ENCODE measurements around the gene TUBB2A. TPM values are rescaled to one million over a fixed set of nuclear protein-coding genes. Genes with fewer than 3 reads are reported as not detected.
"Not testable (repeated sequence)": the region's sequence is repeated elsewhere in the genome, so short reads cannot be mapped to it uniquely, and the experiment has no call there.

The TUBB2A gene
- 10 to 100 TPM; 19.5 to 54.3 TPM for total RNA-seq
- long read RNA-seq, transcript TUBB2A-201 (4 exons, 1,595 nt) = major isoform, 23 of 32 reads
- long read RNA-seq, partial matches to known transcripts = 8 of 32 reads
- long read RNA-seq, other reads (novel, unspliced or antisense) = 0 of 32 reads

DNA sequence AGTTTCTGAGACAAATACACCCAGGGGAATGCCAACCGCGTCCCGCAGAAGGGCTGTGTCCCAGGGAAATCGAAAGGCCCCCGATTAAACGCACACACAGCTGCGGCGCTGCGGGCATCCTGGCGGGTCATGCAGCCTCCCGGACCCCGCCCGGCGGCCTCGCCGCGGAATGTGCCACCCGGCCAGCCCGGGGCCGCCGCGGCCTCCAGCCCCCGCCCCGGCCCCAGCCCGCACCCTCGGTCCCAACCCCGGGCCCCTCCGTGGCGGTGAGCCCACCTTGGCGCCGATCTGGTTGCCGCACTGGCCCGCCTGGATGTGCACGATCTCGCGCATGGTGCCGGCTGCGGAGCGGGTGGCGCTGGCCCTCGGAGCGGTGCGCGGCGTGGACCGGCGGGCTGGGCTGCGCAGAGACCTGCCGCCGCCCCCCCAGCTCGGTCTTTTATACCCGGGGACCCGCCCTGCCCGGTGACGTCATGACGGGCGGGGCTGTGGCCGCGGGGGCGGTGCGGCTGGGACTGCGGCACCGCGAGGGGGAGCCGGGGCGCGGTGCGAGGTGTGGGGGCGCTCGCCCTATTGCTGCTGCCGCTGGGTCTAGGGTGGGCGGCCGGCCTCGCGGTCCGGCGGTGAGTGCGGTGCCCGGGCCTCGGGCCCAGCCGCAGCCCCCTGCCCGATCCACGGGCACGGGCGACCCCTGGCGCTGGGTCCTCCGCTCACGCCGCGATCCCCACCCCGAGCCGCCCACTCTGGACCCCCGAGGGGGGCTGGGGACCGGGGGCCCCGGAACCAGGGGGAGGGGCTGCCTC, at the start of gene TUBB2A:
Gene TUBB2A, minus strand, starts transcription at position 414 of the 803 bp plus-strand sequence. Its CDS starts 81 bp downstream, at position 333.
- ATAC-seq = peak; percentile 72
- DNase-seq = peak; percentile 72 to 87
- intact Hi-C loops (cut with DNase I, micrococcal nuclease) = no loop called here

DNA sequence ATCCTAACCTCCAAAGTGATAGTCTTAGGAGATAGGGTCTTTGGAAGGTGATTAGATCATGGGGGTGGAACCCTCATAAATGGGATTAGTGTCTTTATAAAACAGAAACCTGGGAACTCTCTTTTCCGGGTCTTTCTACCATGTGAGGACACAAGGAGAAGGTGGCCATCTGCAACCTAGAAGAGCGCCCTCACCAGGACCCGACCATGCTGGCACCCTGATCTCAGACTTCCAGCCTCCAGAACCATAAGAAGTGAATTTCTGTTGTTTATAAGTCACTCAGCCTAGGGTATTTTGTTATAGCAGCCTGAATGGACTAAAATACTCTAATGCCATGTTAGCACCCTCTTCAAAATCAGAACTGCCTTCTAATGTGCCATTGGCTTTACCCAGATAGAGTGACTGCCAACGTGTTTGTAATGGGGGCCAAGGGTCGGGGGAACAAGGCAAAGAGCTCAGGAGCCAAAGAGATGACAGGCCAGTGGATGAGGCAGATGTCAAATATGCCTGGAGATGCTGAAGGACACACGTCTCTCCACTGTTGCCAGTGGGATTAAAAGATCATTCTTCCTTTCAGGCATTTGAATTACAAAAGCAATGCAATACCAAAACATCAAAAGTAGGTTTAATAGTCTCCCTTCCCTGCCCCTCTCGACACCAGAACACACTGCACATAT, 49.1 kb upstream of the TUBB2A start:
- intact Hi-C loops (cut with DNase I, micrococcal nuclease) = no loop called here
- DNase-seq (no peak), ATAC-seq (no peak)

DNA sequence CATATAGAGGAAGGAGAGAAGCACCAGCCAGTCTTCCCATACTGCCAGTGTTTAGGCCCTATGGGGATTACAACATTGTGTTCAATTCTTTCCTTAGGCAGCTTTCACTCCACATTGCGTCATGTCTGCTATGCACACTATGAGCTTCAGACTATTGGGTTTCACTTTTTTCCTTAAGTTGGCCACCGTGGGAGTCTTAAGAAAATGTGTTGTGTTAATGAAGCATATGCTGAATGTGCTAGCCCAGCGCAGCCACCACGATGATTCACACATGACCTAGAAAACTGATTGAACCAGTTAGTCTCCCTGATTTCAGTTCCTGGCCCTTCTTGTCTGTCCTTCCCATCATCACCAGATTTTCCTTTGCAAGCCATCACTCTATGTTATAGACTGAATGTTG, 48.6 kb upstream of the TUBB2A start:
- ATAC-seq = no peak
- intact Hi-C loops (cut with DNase I, micrococcal nuclease) = no loop called here
- no peak for DNase-seq

DNA sequence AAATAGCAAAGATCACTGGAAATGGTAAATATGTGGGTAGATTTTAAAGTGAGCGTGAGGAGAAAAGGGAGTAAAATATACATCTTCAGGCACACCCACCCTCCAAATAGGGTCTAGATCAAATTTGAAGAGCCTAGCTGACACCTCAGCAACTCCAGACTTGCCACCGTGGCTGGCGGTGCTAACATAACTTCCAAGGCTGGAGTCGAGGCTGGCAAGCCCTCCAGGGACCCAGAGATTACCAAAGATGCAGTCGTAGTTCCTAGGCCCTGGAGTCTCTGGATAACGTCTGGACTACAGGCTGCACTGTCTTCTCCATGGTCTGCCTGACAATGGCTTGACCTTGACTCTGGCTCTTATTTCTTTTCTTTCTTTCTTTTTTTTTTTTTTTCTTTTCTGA, 47.6 kb upstream of the TUBB2A start:
- intact Hi-C loops (cut with DNase I, micrococcal nuclease) = no loop called here
- DNase-seq (no peak), ATAC-seq (no peak)

DNA sequence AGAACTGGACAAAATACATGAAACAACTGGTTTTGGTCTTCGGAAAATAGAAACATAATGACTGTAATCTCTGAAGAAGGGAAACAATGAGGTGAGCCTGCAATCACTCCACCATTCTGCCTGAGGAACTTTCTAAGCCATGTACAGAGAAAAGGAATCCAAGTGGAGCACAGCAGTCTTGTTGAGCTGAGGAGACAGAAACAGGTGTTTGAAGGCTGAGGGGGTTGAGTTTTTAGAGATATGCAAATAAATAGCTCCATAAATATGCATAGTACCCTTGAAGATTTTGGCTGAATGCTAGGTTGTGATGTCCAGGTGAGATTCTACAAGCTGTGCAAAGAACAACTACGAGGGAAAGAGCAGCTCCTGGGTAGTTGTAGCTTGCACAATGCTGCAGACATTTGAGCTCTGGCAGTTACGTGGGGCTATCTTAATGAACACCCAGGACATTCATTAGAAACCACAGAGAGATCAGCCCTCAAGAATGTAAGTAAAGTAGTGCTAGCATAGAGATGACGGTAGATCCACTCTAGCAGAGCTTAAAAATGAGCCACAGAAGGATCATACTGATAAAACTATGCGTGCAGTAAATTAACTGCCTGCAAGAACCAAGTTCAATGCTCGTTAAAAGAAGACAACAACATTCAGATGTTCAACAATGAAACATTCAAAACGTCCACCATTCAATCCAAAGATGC, 45.8 kb upstream of the TUBB2A start:
- ATAC-seq = no peak
- no peak for DNase-seq
- intact Hi-C loops (cut with DNase I, micrococcal nuclease) = no loop called here

DNA sequence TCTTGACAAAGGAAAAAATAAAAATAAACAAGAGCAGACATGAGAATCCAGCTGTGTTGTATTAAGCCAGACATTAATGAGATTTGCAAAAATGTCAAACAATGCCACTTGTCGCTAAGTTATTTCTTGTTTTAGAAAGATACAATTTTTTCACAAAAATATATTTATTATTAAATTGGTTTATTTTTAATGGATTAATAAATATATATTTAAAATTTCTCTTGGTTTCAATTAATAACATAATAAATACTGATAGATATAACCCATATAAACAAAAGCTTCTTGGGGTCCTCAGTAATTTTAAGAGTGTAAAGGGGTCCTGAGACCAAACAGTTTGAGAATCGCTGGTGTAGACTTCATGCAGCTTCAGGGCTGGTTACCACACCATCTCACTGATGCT, 44.0 kb upstream of the TUBB2A start:
- intact Hi-C loops (cut with DNase I, micrococcal nuclease) = no loop called here
- ATAC-seq (no peak), DNase-seq (no peak)

DNA sequence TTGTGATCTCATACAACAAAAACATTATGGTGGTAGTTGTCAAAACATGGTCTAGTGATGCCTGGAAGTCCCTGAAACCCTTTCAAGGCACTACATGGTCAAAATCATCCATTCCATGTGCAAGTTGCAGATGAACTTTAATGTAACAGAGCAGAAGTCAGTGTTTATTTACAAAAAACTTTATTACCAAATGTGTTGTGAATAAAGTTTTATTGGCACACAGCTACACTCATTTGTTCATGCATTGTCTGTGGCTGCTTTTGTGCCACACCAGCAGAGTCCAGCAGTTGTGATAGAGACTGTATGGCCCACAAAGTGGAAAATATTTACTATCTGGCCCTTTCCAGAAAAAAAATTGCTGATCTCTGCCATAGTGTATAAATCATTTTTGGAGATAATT, 43.3 kb upstream of the TUBB2A start:
- intact Hi-C loops (cut with DNase I, micrococcal nuclease) = no loop called here
- DNase-seq (no peak), ATAC-seq (no peak)

DNA sequence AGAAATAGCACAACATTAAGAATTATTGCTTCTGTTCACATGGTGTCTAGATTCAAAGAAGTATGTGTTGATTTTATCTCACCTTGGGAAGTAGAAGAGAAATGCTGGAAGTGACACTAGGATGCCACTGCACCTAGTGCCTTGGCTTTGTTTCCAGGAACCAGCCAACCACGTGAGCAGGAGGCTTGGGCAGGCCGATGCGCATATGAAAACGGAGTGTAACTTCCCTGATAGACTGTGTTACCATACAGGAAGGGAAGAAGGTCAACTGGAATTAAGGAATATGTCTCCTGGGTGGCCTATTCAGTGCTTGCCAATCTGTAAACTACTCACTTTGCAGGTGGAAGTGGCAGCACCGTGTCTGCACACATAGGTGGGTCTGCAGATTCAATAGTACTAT, 42.0 kb upstream of the TUBB2A start:
- ATAC-seq (no peak), DNase-seq (no peak)
- intact Hi-C loops (cut with DNase I, micrococcal nuclease) = no loop called here

DNA sequence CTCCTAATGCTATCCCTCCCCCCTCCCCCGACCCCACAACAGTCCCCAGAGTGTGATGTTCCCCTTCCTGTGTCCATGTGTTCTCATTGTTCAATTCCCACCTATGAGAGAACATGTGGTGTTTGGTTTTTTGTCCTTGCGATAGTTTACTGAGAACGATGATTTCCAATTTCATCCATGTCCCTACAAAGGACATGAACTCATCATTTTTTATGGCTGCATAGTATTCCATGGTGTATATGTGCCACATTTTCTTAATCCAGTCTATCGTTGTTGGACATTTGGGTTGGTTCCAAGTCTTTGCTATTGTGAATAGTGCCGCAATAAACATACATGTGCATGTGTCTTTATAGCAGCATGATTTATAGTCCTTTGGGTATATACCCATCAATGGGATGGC, 40.4 kb upstream of the TUBB2A start:
- intact Hi-C loops (cut with DNase I, micrococcal nuclease); ATAC-seq; DNase-seq: not testable (repeated sequence)

DNA sequence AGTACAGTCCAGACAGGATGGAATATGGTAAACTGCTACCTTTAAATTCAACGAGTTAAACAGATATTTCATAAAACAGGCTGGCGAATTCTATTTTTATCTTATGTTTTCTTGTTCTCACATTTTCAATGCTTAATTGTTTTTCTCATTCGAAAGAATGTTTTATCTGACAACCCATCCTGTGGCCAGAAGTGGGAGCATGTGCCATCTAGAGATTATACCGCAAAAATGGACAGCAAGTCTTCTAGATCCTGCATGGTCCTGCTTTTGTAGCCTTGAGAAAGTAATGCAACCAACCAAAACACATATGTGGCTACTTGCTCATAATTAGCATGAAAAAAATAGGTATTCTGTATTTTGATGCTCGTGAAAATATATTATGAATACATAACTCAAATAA, 39.4 kb upstream of the TUBB2A start:
- ATAC-seq = no peak
- intact Hi-C loops (cut with DNase I, micrococcal nuclease) = no loop called here

DNA sequence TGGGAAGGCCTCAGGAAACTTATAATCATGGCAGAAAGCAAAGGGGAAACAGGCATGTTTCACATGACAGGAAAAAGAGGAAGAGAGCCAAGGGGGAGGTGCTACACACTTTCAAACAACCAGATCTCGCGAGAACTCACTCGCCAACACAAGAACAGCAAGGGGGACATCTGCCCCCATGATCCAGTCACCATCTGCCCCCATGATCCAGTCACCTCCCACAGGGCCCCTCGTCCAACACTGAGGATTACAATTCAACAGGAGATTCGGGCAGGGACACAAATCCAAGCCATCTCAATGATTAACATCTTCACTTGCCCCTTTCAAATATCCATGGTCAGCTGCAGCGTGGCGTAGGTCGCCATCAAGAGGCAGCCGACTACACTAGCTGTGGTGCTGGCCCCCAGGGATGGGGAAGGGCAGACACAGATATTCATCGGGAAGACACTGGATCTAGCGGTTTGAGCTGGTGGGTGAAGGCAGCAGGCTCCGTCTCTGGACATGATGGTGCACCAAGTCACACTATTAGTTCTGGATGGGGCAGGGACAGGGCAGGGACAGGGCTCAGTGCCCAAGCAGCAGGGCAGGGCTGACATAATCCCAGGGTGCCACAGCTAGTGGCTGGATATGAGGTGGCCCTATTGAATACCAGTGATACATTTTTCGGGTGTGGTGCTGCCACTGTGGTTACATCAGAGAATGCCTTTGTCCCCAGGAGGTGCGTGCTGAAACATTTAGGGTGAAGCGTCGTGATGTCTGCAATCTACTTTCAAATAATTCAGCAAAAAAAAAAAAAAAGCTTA, 38.6 kb upstream of the TUBB2A start:
- intact Hi-C loops (cut with DNase I, micrococcal nuclease) = no loop called here
- ATAC-seq = no peak
- DNase-seq = no peak

More for the DNA sequence above, 39.4 kb upstream of the TUBB2A start:
- DNase-seq = no peak

DNA sequence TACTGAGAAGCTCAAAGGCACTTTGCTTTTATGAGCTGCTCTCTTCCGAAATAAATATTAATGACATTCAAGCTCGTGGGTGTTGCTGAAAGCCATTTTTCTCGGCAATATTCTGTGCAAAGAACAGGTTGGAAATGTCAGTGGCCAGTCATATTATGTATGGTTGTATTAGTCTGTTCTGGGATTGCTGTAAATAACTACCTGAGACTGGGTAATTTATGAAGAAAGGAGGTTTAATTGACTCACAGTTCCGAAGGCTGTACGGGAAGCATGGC, 38.0 kb upstream of the TUBB2A start:
- no peak for DNase-seq
- no peak for ATAC-seq
- intact Hi-C loops (cut with DNase I, micrococcal nuclease) = no loop called here

DNA sequence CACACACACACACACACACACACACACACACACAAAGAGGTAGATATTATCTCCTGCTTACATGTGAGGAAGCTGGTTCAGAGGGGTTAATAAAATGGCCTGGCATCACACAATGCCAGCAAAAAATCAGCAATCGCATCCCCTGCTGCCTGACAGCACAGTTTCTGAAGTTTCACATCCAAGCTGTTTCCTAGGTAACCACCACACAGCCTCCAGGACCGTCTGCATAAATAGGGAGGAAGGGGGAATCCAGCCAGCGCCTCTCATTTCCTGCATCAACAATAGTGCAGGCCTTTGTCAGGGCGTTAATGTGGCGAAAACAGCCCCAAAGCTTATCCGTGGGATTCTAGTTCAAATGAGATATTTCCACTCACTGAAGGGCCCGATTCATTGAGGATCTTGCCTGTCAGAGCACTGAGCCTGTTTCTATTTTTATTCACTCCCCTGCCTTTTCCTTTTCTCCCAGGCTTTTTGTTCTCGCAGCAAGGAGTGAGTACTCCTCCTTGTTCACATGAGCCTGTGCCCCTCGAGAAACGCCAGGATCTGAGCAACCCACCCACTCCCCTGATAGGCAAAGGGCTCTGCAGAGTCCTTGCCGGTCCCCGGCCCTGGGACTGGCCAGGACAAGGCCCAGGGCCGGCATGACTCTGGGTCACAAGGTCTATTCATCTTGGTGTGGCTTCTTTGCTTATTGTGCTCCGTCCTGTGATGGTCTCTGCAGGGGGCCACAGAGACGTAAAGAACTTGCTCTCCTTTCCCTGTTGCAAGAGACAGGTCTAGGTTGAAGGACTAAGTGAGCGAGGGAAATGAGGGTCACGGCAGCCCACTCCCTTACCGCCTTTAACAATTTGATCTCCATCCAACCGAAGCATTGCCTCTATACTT, 37.4 kb upstream of the TUBB2A start:
- intact Hi-C loops (cut with DNase I, micrococcal nuclease) = no loop called here
- ATAC-seq = no peak
- DNase-seq = no peak

DNA sequence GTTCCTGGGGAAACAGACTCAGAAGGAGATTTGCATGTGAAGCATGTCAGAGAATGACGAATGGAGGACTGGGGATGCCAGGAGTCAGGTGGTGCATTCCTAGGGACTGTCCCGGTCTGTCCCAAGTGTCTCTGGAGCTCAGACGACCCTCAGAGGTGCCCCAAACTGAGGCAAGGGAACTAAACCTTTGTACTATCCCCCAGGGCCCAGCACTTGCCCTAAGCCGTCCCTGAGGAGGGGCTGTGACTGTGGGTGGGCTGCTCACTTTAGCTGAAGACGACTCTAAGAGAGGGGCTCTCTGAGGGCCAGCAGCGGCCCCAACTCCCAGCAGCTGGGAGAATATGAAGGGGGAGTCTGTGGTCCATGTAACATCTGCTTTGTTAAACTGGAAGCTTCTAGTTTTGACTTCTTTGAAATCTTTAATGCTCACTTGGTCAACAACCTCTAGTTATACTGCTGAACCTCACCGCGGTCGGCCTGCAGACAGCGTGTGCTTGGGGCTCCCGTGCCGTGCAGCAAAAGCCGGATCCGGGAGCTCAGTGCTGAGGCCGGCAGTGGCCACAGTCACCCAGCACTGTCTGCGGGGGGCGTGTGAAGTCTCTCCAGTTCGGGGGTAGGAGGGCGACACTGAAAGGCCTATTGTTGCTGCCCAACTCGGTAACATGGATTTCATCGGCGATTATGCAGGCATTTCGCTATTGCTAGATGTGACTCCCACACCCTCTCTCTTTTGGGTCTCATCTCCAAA, 35.9 kb upstream of the TUBB2A start:
- ATAC-seq (no peak), DNase-seq (no peak)
- intact Hi-C loops (cut with DNase I, micrococcal nuclease) = no loop called here

DNA sequence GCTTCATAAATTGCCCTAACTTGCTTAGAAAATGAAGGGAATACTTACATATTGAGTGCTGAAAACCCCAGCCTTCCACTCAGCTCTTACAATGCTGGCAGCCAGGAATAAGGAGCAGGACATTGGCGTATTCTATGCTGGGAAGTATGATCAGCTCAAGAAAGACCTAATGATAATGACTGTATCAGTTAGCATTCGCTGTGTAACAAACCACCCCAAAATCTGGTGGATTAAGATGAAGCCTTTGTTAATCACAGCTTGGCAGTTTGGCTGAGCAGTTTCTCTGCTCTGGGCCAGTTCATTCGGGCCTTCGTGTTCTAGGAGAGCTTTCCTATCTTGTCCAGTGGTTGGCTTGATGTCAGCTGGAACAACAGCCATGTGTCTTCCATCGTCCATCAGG, 33.4 kb upstream of the TUBB2A start:
- ATAC-seq = no peak

DNA sequence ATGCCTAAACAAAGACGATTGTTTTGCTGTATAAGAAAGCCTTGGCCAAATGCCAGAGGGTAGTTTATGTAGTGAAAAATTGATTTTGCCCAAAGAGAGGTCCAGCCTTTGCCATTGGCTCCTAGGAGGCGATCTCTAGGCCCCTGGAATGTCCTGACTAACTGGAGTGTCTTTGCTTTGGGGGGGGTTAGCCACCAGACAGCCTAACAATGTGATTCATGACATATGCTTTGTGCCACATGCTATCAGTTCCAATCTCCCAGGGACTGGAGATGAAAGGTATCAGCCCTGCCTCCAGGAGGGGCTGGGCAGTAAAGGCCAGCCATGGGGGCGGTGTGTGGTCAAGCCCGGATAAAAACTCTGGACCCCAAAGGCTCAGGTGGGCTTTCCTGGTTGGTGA, 32.7 kb upstream of the TUBB2A start:
- DNase-seq (no peak), ATAC-seq (no peak)
- intact Hi-C loops (cut with DNase I, micrococcal nuclease) = no loop called here

More for the DNA sequence above, 33.4 kb upstream of the TUBB2A start:
- DNase-seq = no peak
- intact Hi-C loops (cut with DNase I, micrococcal nuclease) = no loop called here

DNA sequence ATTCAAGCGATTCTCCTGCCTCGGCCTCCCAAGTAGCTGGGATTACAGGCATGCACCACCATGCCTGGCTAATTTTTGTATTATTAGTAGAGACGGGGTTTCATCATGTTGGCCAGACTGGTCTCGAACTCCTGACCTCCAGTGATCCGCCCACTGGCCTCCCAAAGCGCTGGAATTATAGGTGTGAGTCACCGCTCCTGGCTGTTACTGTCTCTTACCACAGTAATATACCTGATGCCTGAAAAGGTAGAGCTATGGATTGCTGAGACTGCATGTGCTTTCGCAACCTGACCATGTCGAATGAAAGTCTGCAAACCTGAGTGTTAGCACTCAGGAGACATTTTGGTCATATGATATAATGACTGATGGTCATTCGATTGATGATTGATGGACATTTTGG, 31.8 kb upstream of the TUBB2A start:
- intact Hi-C loops (cut with DNase I, micrococcal nuclease); DNase-seq; ATAC-seq: not testable (repeated sequence)
